K562 (cell line): ENCODE measurements around the gene NPAS2. TPM values are rescaled to one million over a fixed set of nuclear protein-coding genes. Genes with fewer than 3 reads are reported as not detected.
A peak's percentile ranks its signal among the peaks of the same experiment; 100 is the strongest.

Source experiments
- ATAC-seq: fragments of 200-7000 bp; cut with Tn5 transposase; 3 replicates; pipeline ENCODE4 v1.9.1; 2020; ENCODE audit warnings: moderate library complexity
- BruUV-seq: library from RNA; stranded (reverse); fragments of 400-500 nt; replicated peaks from 2 replicates; lab custom pipeline; 2021; lab: Mats Ljungman, UMichigan
- CTCF ChIA-PET: fragments of 300-600 bp; formaldehyde crosslinking; extraction: SDS; loops from one replicate; lab custom pipeline; 2021; ENCODE audit warnings: low intra/inter-chr PET ratio; lab: Yijun Ruan, JAX
- POLR2A ChIA-PET: fragments of 300-600, 350-650 bp; sonication (Branson Sonifier 250); formaldehyde crosslinking; extraction: SDS; loops from one replicate; lab custom pipeline; 2021; ENCODE audit warnings: antibody characterized with exemption, inconsistent platforms; lab: Yijun Ruan, JAX
- DNase-seq, 4 experiments: peaks; one replicate each; pipeline versions ENCODE4 v3.0.0 to v3.0.0-alpha.2; 2011 to 2018; ENCODE audit warnings: low spot score in 3 of 4, mixed read lengths in 3 of 4; ENCODE audit errors: extremely low read depth in 1 of 4
- FAIRE-seq: peaks from 2 replicates; lab custom pipeline; 2011; peaks lifted over from hg19 to GRCh38; lab: Jason Lieb, UNC
- H2AFZ ChIP-seq: 2 replicates; pipeline ENCODE4 v1.6.0; 2011; ENCODE audit warnings: low read depth, low read length, control low read depth, inconsistent platforms
- H3K27ac ChIP-seq: fragments of 200-600 bp; 3 replicates; pipeline ENCODE4 v1.8.0; 2011; ENCODE audit warnings: low read depth, mild to moderate bottlenecking, control low read depth, inconsistent platforms, low read length, moderate library complexity, mixed read lengths; ENCODE audit errors: extremely low read depth
- H3K27me3 ChIP-seq, 2 experiments: fragments of 300-600 bp in 1 of 2; 2 replicates in 1 of 2; 3 replicates in 1 of 2; pipeline versions ENCODE4 v1.6.0 to v1.8.0; 2011; ENCODE audit warnings: inconsistent platforms in 2 of 2, low read length in 2 of 2, mild to moderate bottlenecking in 1 of 2, mixed read lengths in 1 of 2, moderate library complexity in 1 of 2; ENCODE audit not compliant: control insufficient read depth in 2 of 2, insufficient read depth in 2 of 2
- H3K36me3 ChIP-seq: fragments of 300-600 bp; 3 replicates; pipeline ENCODE4 v1.8.0; 2011; ENCODE audit warnings: mild to moderate bottlenecking, low read length, inconsistent platforms; ENCODE audit not compliant: control insufficient read depth, insufficient read depth
- H3K4me1 ChIP-seq, 2 experiments: fragments of 200-600 bp in 1 of 2; replicated peaks in 1 of 2; 2 replicates in 1 of 2; 3 replicates in 1 of 2; pipeline versions ENCODE4 v1.5.1 to v1.8.0; 2011; ENCODE audit warnings: inconsistent platforms in 2 of 2, low read length in 2 of 2, mild to moderate bottlenecking in 1 of 2, mixed read lengths in 1 of 2, moderate library complexity in 1 of 2; ENCODE audit not compliant: control insufficient read depth in 2 of 2, insufficient read depth in 2 of 2
- H3K4me2 ChIP-seq: 2 replicates; pipeline ENCODE4 v1.6.1; 2011; ENCODE audit warnings: low read length, control low read depth, inconsistent platforms, mixed read lengths; ENCODE audit not compliant: insufficient read depth
- H3K4me3 ChIP-seq: fragments of 200-600 bp; sonication (generic), shearing (Covaris generic); 2 replicates; pipeline ENCODE4 v1.5.1; 2016; ENCODE audit warnings: control low read depth, inconsistent platforms
- H3K79me2 ChIP-seq: fragments of 200-600 bp; 3 replicates; pipeline ENCODE4 v1.8.0; 2011; ENCODE audit warnings: low read length, inconsistent platforms; ENCODE audit not compliant: control insufficient read depth, insufficient read depth
- H3K9ac ChIP-seq, 2 experiments: 2 replicates each; pipeline versions ENCODE4 v1.6.0 to v1.6.1; 2011; ENCODE audit warnings: low read depth in 2 of 2, low read length in 2 of 2, control low read depth in 1 of 2, inconsistent platforms in 1 of 2, mild to moderate bottlenecking in 1 of 2, mixed read lengths in 1 of 2; ENCODE audit not compliant: insufficient read depth in 1 of 2
- H3K9me1 ChIP-seq: one replicate; pipeline ENCODE4 v1.6.0; 2011; ENCODE audit warnings: inconsistent platforms, mild to moderate bottlenecking, low read length, moderate library complexity; ENCODE audit not compliant: control insufficient read depth, insufficient read depth
- H3K9me3 ChIP-seq: replicated peaks from 2 replicates; pipeline ENCODE4 v1.5.1; 2011; ENCODE audit warnings: low read depth, low read length, inconsistent platforms; ENCODE audit not compliant: control insufficient read depth, insufficient read depth
- H4K20me1 ChIP-seq: replicated peaks from 2 replicates; pipeline ENCODE4 v1.6.1; 2011; ENCODE audit warnings: low read length, inconsistent platforms, mixed read lengths; ENCODE audit not compliant: control insufficient read depth, insufficient read depth
- CSDE1 ChIP-seq, 2 experiments: fragments of 450-650 bp; IDR thresholded peaks; 2 replicates each; pipeline ENCODE4 v1.6.1; 2016; ENCODE audit warnings: mild to moderate bottlenecking in 1 of 2
- DIDO1 ChIP-seq: fragments of 450-650 bp; IDR thresholded peaks from 2 replicates; pipeline ENCODE4 v1.6.1; 2016; ENCODE audit warnings: low read depth, missing biosample characterization, missing genetic modification characterization
- EP300 ChIP-seq: IDR thresholded peaks from 2 replicates; pipeline ENCODE4 v1.6.1; 2012; ENCODE audit warnings: low read length, improper control_type of control experiment
- HCFC1 ChIP-seq: IDR thresholded peaks from 2 replicates; pipeline ENCODE4 v1.6.1; 2012; ENCODE audit warnings: low read depth, low read length, improper control_type of control experiment
- KDM5B ChIP-seq: fragments of 200-600 bp; sonication (generic); IDR thresholded peaks from 2 replicates; pipeline ENCODE4 v1.6.1; 2012; ENCODE audit warnings: low read depth, mild to moderate bottlenecking, moderate library complexity, low read length, control low read depth, inconsistent platforms; ENCODE audit not compliant: insufficient replicate concordance
- NCOA1 ChIP-seq: fragments of 450-650 bp; IDR thresholded peaks from 2 replicates; pipeline ENCODE4 v1.6.1; 2016; ENCODE audit warnings: low read depth
- NR2C2 ChIP-seq, 2 experiments: fragments of 200-800 bp in 1 of 2; sonication (Bioruptor generic) in 1 of 2; sonication (generic) in 1 of 2; formaldehyde crosslinking in 1 of 2; IDR thresholded peaks; 2 replicates each; pipeline versions ENCODE4 v1.6.1 to v1.8.0; 2016 to 2022; ENCODE audit warnings: mild to moderate bottlenecking in 1 of 2, missing compliant biosample characterization in 1 of 2, missing genetic modification characterization in 1 of 2, missing genetic modification reagents in 1 of 2
- PHB ChIP-seq: fragments of 250-450 bp; sonication (Bioruptor Pico); IDR thresholded peaks from 2 replicates; pipeline ENCODE4 v1.5.0; 2021
- PHTF2 ChIP-seq: fragments of 250-450 bp; sonication (Bioruptor Pico); IDR thresholded peaks from 2 replicates; pipeline ENCODE4 v1.5.0; 2021; ENCODE audit warnings: mild to moderate bottlenecking
- SIN3B ChIP-seq: fragments of 450-650 bp; IDR thresholded peaks from 2 replicates; pipeline ENCODE4 v1.6.1; 2017; ENCODE audit warnings: low read depth, mild to moderate bottlenecking, moderate library complexity
- ZFP30 ChIP-seq: fragments of 250-450 bp; sonication (Bioruptor Pico); IDR thresholded peaks from 2 replicates; pipeline ENCODE4 v1.8.0; 2022; ENCODE audit warnings: moderate library complexity, mild to moderate bottlenecking, inconsistent platforms, borderline replicate concordance
- ZNF232 ChIP-seq: sonication (generic); formaldehyde crosslinking; IDR thresholded peaks from 2 replicates; pipeline ENCODE4 v1.8.0; 2022; ENCODE audit warnings: mild to moderate bottlenecking, missing genetic modification reagents
- ZNF77 ChIP-seq: fragments of 250-450 bp; sonication (Bioruptor Pico); IDR thresholded peaks from 2 replicates; pipeline ENCODE4 v1.5.0; 2020
- ZNF780A ChIP-seq: fragments of 250-450 bp; sonication (Bioruptor Pico); IDR thresholded peaks from 2 replicates; pipeline ENCODE4 v1.5.0; 2021; ENCODE audit warnings: mild to moderate bottlenecking
- WGBS: fragments of 100-300 bp; shearing (Covaris generic); methylation state at CpG from one replicate; pipeline ENCODE4 v1.1.6; 2016; ENCODE audit warnings: low coverage, mixed read lengths; ENCODE audit not compliant: insufficient coverage; ENCODE audit errors: missing lambda C conversion rate; 5-methylcytosine and 5-hydroxymethylcytosine counted together
- in situ Hi-C: fragments of 300-500 bp; cut with MboI; formaldehyde crosslinking; loops from 4 replicates; pipeline ENCODE4 v1.15.0; 2018; ENCODE audit warnings: inconsistent platforms, mixed read lengths
- intact Hi-C: fragments of 100-400 bp; cut with micrococcal nuclease; formaldehyde crosslinking; loops from 2 replicates; pipeline ENCODE4 v1.14.2; 2022
- polyA plus RNA-seq, 8 experiments: library from polyadenylated mRNA; depleted of rRNA in 4 of 8; stranded (reverse) in 5 of 8; unstranded in 3 of 8; fragments of >200 nt; fragmentation: Nextera tagmentation in 2 of 8; fragmentation: Illumina TruSeq in 1 of 8; extraction: Ambion mirVana in 2 of 8; extraction: Trizol in 1 of 8; gene quantifications; 2 replicates each; pipeline versions ENCODE4 v1.2.1 to v1.2.3, GENCODE V29; 2011 to 2014; ENCODE audit warnings: inconsistent platforms in 1 of 8, missing spikeins in 1 of 8
- total RNA-seq, 7 experiments: library from RNA; depleted of rRNA in 6 of 7; stranded (reverse); fragments of >200 nt in 6 of 7; fragmentation: Illumina TruSeq in 2 of 7; extraction: Trizol in 2 of 7; gene quantifications; 2 replicates each; pipeline versions ENCODE4 v1.2.1 to v1.2.3, GENCODE V29; 2011 to 2021; ENCODE audit warnings: low replicate concordance in 1 of 7
- TF ChIP-seq, protein P1 (sequence below): sonication (generic); formaldehyde crosslinking; IDR thresholded peaks from 2 replicates; pipeline ENCODE4 v1.5.0; 2020; ENCODE audit warnings: missing genetic modification reagents

The NPAS2 gene
- total and polyA plus RNA-seq, 9 of the 15 experiments (the other 6 are each of a cell fraction or from before 2014, with no cell fraction given), result 0.06 to 0.29 (median 0.07) TPM; not detected in 5

DNA sequence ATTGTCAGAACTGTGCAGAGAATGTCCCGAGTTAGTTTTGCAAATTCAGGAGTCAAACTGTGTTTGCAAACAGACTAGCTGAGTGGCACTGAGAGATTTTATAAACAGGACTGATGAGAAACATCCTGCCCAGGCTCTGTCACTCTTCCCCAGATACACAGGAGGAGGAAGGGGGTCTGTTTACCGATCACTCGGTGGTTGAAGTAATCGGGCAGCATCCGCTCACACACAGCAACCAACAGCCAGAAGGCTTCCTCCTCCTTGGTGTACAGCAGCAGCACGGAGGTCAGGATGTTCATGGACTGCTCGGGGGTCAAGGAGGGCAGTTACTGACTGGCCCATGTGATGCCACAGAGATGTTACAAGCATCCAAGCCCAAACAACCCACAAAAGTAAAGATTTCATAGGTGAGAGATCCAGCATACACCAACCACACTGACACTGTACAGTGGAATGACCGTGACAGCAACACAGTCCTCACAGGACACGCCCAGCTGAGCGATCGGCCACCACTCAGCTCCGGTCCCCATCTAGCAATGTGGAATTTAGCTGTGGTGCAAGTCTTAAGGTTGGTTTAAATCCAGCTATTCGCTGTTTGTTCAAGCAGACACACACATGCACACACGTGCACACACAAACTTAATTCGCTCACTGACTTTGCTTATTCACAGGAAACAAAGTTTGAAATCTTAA is 212.3 kb downstream of the NPAS2 start:
- FAIRE-seq, result no peak
- Histone ChIP-seq H3K4me1 (peaks cover 0 to 3% of the 10 kb centered on the region in 2 experiments; a peak in 2 of 5 replicates), H3K27ac (no peak overlapping the region), H3K9me1 (no peaks in the 10 kb centered on the region), H3K9ac (no peak overlapping the region), H3K27me3 (peaks cover 9 to 51% of the 10 kb centered on the region in 2 experiments; a peak in 3 of 5 replicates), H3K79me2 (no peaks in the 10 kb centered on the region), H3K4me3 (no peak overlapping the region), H2AFZ (no peak overlapping the region), H3K36me3 (no peaks in the 10 kb centered on the region), H4K20me1 (no peaks in the 10 kb centered on the region), H3K9me3 (no peaks in the 10 kb centered on the region), H3K4me2 (no peak overlapping the region)
- ATAC-seq, result peak; percentile 50; the same call in 1 of the 3 replicates
- TF ChIP-seq EP300 (no peak), ZNF232 (CRISPR knock-in tag) (no peak), HCFC1 (no peak), SIN3B (no peak), ZNF780A (CRISPR knock-in tag) (no peak), DIDO1 (no peak), ZNF77 (CRISPR knock-in tag) (no peak), PHB (CRISPR knock-in tag) (no peak), CSDE1 (IDR thresholded peaks at IDR 0.05) (no peak), KDM5B (no peak), NR2C2 (CRISPR knock-in tag; IDR thresholded peaks at IDR 0.05) (no peak), NR2C2 (tag; IDR thresholded peaks at IDR 0.05) (no peak), PHTF2 (CRISPR knock-in tag) (no peak), NCOA1 (no peak), ZFP30 (CRISPR knock-in tag) (no peak)
- TF ChIP-seq, protein P1, sequence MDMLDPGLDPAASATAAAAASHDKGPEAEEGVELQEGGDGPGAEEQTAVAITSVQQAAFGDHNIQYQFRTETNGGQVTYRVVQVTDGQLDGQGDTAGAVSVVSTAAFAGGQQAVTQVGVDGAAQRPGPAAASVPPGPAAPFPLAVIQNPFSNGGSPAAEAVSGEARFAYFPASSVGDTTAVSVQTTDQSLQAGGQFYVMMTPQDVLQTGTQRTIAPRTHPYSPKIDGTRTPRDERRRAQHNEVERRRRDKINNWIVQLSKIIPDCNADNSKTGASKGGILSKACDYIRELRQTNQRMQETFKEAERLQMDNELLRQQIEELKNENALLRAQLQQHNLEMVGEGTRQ (CRISPR knock-in tag), result no peak
- BruUV-seq, result no TSS peak
- no peak for DNase-seq
- 14% methylated on average over 15 of the region's 15 CpGs for WGBS
- in situ Hi-C loops (loop anchor here (10.0 kb wide), 1 partner anchor 303 kb away; no protein-coding TSS in a partner anchor), intact Hi-C loops (loop anchor here (10.0 kb wide), 1 partner anchor 373 kb away; no protein-coding TSS in a partner anchor)
- ChIA-PET POLR2A (interaction anchor here (0.6 kb wide), 2 partner anchors 30 to 144 kb away, joined by 3 to 4 read pairs; partner anchors contain the start of gene RPL31), CTCF (no interaction called here)
